HEK293 (cell line): Measurements from ENCODE around the gene EMP1.

ENCODE experiments used
- CTCF ChIA-PET: fragments of 350-600 bp; formaldehyde crosslinking; extraction: SDS; loops from one replicate; lab custom pipeline; 2021; ENCODE audit warnings: antibody characterized with exemption; lab: Yijun Ruan, JAX
- POLR2A ChIA-PET: fragments of 300-600 bp; formaldehyde crosslinking; extraction: SDS; loops from one replicate; lab custom pipeline; 2020; ENCODE audit warnings: antibody characterized with exemption, inconsistent platforms; lab: Yijun Ruan, JAX
- H3K27ac ChIP-seq: fragments of 200-500 bp; sonication (Bioruptor generic); 2 replicates; pipeline ENCODE4 v1.5.1; 2014; ENCODE audit warnings: low read depth, low read length, control low read depth, inconsistent platforms; ENCODE audit errors: extremely low read depth
- H3K36me3 ChIP-seq, 2 experiments: fragments of 200-500 bp in 1 of 2; sonication (Bioruptor generic) in 1 of 2; 1 replicate in 1 of 2; 2 replicates in 1 of 2; pipeline ENCODE4 v1.5.1; 2014 to 2017; ENCODE audit warnings: inconsistent platforms in 2 of 2, low read length in 2 of 2; ENCODE audit not compliant: control insufficient read depth in 2 of 2, insufficient read depth in 1 of 2
- H3K4me1 ChIP-seq: fragments of 200-500 bp; sonication (Bioruptor generic); 2 replicates; pipeline ENCODE4 v1.5.1; 2014; ENCODE audit warnings: mild to moderate bottlenecking, low read length, inconsistent platforms; ENCODE audit not compliant: control insufficient read depth, insufficient read depth
- H3K4me3 ChIP-seq: 2 replicates; pipeline ENCODE4 v1.5.1; 2011; ENCODE audit warnings: low read depth, mild to moderate bottlenecking, control low read depth, low read length, moderate library complexity
- H3K9me3 ChIP-seq: fragments of 200-500 bp; sonication (Bioruptor generic); 2 replicates; pipeline ENCODE4 v1.5.1; 2014; ENCODE audit warnings: low read depth, low read length, inconsistent platforms; ENCODE audit not compliant: control insufficient read depth, insufficient read depth
- EGR2 ChIP-seq: fragments of 450-650 bp; formaldehyde crosslinking; IDR thresholded peaks from 2 replicates; pipeline ENCODE4 v1.5.1; 2016; ENCODE audit warnings: low read depth, missing biosample characterization, missing genetic modification characterization
- GLI2 ChIP-seq: fragments of 450-650 bp; formaldehyde crosslinking; IDR thresholded peaks from 2 replicates; pipeline ENCODE4; 2017; ENCODE audit warnings: missing biosample characterization, missing genetic modification characterization, low read depth, borderline replicate concordance
- PRDM4 ChIP-seq: fragments of 450-650 bp; formaldehyde crosslinking; IDR thresholded peaks from 2 replicates; pipeline ENCODE4 v1.5.1; 2017; ENCODE audit warnings: missing biosample characterization, missing genetic modification characterization
- PRDM6 ChIP-seq: fragments of 450-650 bp; formaldehyde crosslinking; IDR thresholded peaks from 2 replicates; pipeline ENCODE4 v1.5.1; 2017; ENCODE audit warnings: missing biosample characterization, missing genetic modification characterization
- SP2 ChIP-seq: fragments of 450-650 bp; formaldehyde crosslinking; IDR thresholded peaks from 2 replicates; pipeline ENCODE4 v1.5.1; 2016; ENCODE audit warnings: missing biosample characterization, missing genetic modification characterization
- ZBTB26 ChIP-seq: fragments of 450-650 bp; formaldehyde crosslinking; optimal IDR thresholded peaks from 2 replicates; pipeline ENCODE3; 2016; ENCODE audit warnings: missing biosample characterization, mild to moderate bottlenecking, missing genetic modification characterization
- ZFHX2 ChIP-seq: fragments of 450-650 bp; formaldehyde crosslinking; conservative IDR thresholded peaks from 2 replicates; pipeline ENCODE4 v1.5.1; 2016; ENCODE audit warnings: missing biosample characterization, missing genetic modification characterization
- ZIC2 ChIP-seq: fragments of 450-650 bp; formaldehyde crosslinking; IDR thresholded peaks from 2 replicates; pipeline ENCODE4 v1.5.1; 2016; ENCODE audit warnings: missing biosample characterization, missing genetic modification characterization
- ZNF214 ChIP-seq: fragments of 450-650 bp; formaldehyde crosslinking; IDR thresholded peaks from 2 replicates; pipeline ENCODE4 v1.5.1; 2017; ENCODE audit warnings: missing biosample characterization, mild to moderate bottlenecking, missing genetic modification characterization, borderline replicate concordance
- ZNF266 ChIP-seq: fragments of 450-650 bp; formaldehyde crosslinking; IDR thresholded peaks from 2 replicates; pipeline ENCODE4 v1.5.1; 2016; ENCODE audit warnings: missing biosample characterization, missing genetic modification characterization, low read depth
- ZNF341 ChIP-seq: fragments of 450-650 bp; formaldehyde crosslinking; IDR thresholded peaks from 2 replicates; pipeline ENCODE4; 2016; ENCODE audit warnings: low read depth, missing biosample characterization, missing genetic modification characterization
- ZNF391 ChIP-seq: fragments of 450-650 bp; formaldehyde crosslinking; IDR thresholded peaks from 2 replicates; pipeline ENCODE4 v1.5.1; 2016; ENCODE audit warnings: low read depth, missing biosample characterization, missing genetic modification characterization, borderline replicate concordance
- ZNF398 ChIP-seq: fragments of 450-650 bp; formaldehyde crosslinking; IDR thresholded peaks from 2 replicates; pipeline ENCODE4 v1.5.1; 2017; ENCODE audit warnings: missing biosample characterization, missing genetic modification characterization
- ZNF529 ChIP-seq: fragments of 450-650 bp; formaldehyde crosslinking; IDR thresholded peaks from 2 replicates; pipeline ENCODE4 v1.5.1; 2017; ENCODE audit warnings: missing genetic modification characterization, missing biosample characterization; ENCODE audit not compliant: insufficient replicate concordance
- ZNF561 ChIP-seq: fragments of 450-650 bp; IDR thresholded peaks from 2 replicates; pipeline ENCODE4 v1.5.1; 2018; ENCODE audit warnings: missing biosample characterization, missing genetic modification characterization, borderline replicate concordance
- ZNF692 ChIP-seq: fragments of 450-650 bp; formaldehyde crosslinking; IDR thresholded peaks from 2 replicates; pipeline ENCODE4 v1.5.1; 2016; ENCODE audit warnings: missing biosample characterization, missing genetic modification characterization
- ZNF843 ChIP-seq: fragments of 450-650 bp; formaldehyde crosslinking; IDR thresholded peaks from 2 replicates; pipeline ENCODE4 v1.5.1; 2016; ENCODE audit warnings: missing biosample characterization, missing genetic modification characterization

Gene EMP1

GRCh38 chr12:13227191-13227590 lies 30.7 kb downstream of the EMP1 start:
- Histone ChIP-seq H3K9me3 (no peaks in the 10 kb centered on the region), H3K4me1 (peaks cover 4% of the 10 kb centered on the region; the same call in 1 of the 2 replicates), H3K4me3 (no peak overlapping the region), H3K27ac (no peak overlapping the region), H3K36me3 (no peaks in the 10 kb centered on the region)
- no peak for TF ChIP-seq ZNF398 (tag by site-specific recombination)
- no peak for TF ChIP-seq ZNF529 (tag by site-specific recombination)
- no peak for TF ChIP-seq SP2 (tag by site-specific recombination)
- TF ChIP-seq ZNF341 (tag by site-specific recombination) = peak; percentile 33; the same call in 1 of the 2 replicates
- TF ChIP-seq ZNF561 (tag by site-specific recombination) = no peak
- CTCF ChIA-PET = interaction anchor here (0.5 to 7.4 kb wide), 5 partner anchors 8 to 245 kb away, joined by 3 to 41 read pairs (median 4); no protein-coding TSS in a partner anchor
- POLR2A ChIA-PET = no interaction called here

GRCh38 chr12:13228579-13228978 lies 32.1 kb downstream of the EMP1 start:
- 0 out of 2 replicates have a peak, but pooled peaks cover under 1% of the 10 kb centered on the region for H3K4me1 ChIP-seq
- no peak overlapping the region for H3K27ac ChIP-seq
- CTCF ChIA-PET = interaction anchor here (0.7 kb wide), 2 partner anchors 159 to 575 kb away, joined by 4 to 10 read pairs; no protein-coding TSS in a partner anchor
- TF ChIP-seq ZNF843 (no peak), ZBTB26 (no peak), ZNF692 (tag by site-specific recombination) (no peak), ZIC2 (tag by site-specific recombination) (no peak), PRDM4 (no peak), ZNF391 (tag by site-specific recombination) (no peak), ZNF266 (tag by site-specific recombination) (no peak), GLI2 (no peak), ZNF214 (tag by site-specific recombination) (no peak), EGR2 (tag by site-specific recombination) (peak; percentile 72; the same call in 1 of the 2 replicates), ZFHX2 (tag by site-specific recombination) (peak; percentile 67), PRDM6 (no peak)
- H3K36me3 ChIP-seq = no peaks in the 10 kb centered on the region
- POLR2A ChIA-PET = no interaction called here
- H3K4me3 ChIP-seq = no peak overlapping the region
- H3K9me3 ChIP-seq = no peaks in the 10 kb centered on the region
